Stimulated activated CD8-positive, alpha-beta memory T cell treated with anti-CD3 and anti-CD28 coated beads, Interleukin-15, amount 100 ng/mL, for 48 hours (primary cell): ENCODE measurements around the gene GSG1L.

Experiments
- DNase-seq, 2 donors: peaks; one replicate each; pipeline ENCODE4 v3.0.0-alpha.2; 2020; ENCODE audit warnings: low read depth in 2 of 2

GSG1L gene

GRCh38 chr16:28019218-28019617 lies 44.3 kb downstream of the GSG1L start:
- DNase-seq, result no peak

- no peak for DNase-seq
These were observed 48.7 kb downstream of the GSG1L start for GRCh38 chr16:28014851-28015250.

- no peak for DNase-seq
These were observed 49.6 kb downstream of the GSG1L start for GRCh38 chr16:28013878-28014277.

GRCh38 chr16:28013392-28013791 lies 50.1 kb downstream of the GSG1L start:
- no peak for DNase-seq

- no peak for DNase-seq
These were observed 51.5 kb downstream of the GSG1L start for GRCh38 chr16:28011971-28012445.

- DNase-seq, result no peak
These were observed 52.3 kb downstream of the GSG1L start for GRCh38 chr16:28011223-28011622.

- no peak for DNase-seq
These were observed 52.8 kb downstream of the GSG1L start for GRCh38 chr16:28010671-28011070.

- no peak for DNase-seq
These were observed 53.7 kb downstream of the GSG1L start for GRCh38 chr16:28009586-28010373.

GRCh38 chr16:28003923-28004322 lies 59.6 kb downstream of the GSG1L start:
- no peak for DNase-seq

GRCh38 chr16:28003021-28003865 lies 60.3 kb downstream of the GSG1L start:
- no peak for DNase-seq

GRCh38 chr16:28001642-28002041 lies 61.9 kb downstream of the GSG1L start:
- DNase-seq, result no peak

- no peak for DNase-seq
These were observed 62.3 kb downstream of the GSG1L start for GRCh38 chr16:28001184-28001583.

GRCh38 chr16:28000314-28001169 lies 63.0 kb downstream of the GSG1L start:
- no peak for DNase-seq

GRCh38 chr16:27999687-28000086 lies 63.8 kb downstream of the GSG1L start:
- DNase-seq, result no peak

- DNase-seq, result no peak
These were observed 68.1 kb downstream of the GSG1L start for GRCh38 chr16:27995378-27995777.

GRCh38 chr16:27994686-27995085 lies 68.8 kb downstream of the GSG1L start:
- DNase-seq, result no peak

- DNase-seq, result no peak
These were observed 69.9 kb downstream of the GSG1L start for GRCh38 chr16:27993587-27993986.

GRCh38 chr16:27991876-27992275 lies 71.6 kb downstream of the GSG1L start:
- DNase-seq, result no peak

- DNase-seq, result no peak
These were observed 77.5 kb downstream of the GSG1L start for GRCh38 chr16:27985981-27986380.

GRCh38 chr16:27984121-27984520 lies 79.4 kb downstream of the GSG1L start:
- DNase-seq, result no peak

GRCh38 chr16:27983244-27983643 lies 80.3 kb downstream of the GSG1L start:
- DNase-seq, result no peak

GRCh38 chr16:27982184-27982583 lies 81.3 kb downstream of the GSG1L start:
- DNase-seq, result no peak
